Peyer's patch (tissue), 4 donors: ENCODE results near the gene SLC26A11. TPM values are rescaled to one million over a fixed set of nuclear protein-coding genes. Genes with fewer than 3 reads are reported as not detected.

Source experiments
- DNase-seq, 3 donors: peaks; one replicate each; pipeline ENCODE4 v3.0.0-alpha.2; 2017 to 2019
- H3K27ac ChIP-seq, 4 donors: fragments of 200-600 bp; sonication (generic); one replicate each; pipeline ENCODE4 v1.5.1; 2016 to 2019
- H3K27me3 ChIP-seq, 2 donors: fragments of 200-600 bp; sonication (generic); one replicate each; pipeline ENCODE4 v1.5.1; 2019
- H3K36me3 ChIP-seq, 3 donors: fragments of 200-600 bp; sonication (generic); one replicate each; pipeline ENCODE4 v1.5.1; 2016 to 2019
- H3K4me1 ChIP-seq, 4 donors: fragments of 200-600 bp; sonication (generic); one replicate each; pipeline ENCODE4 v1.5.1; 2016 to 2019
- H3K4me3 ChIP-seq, 4 donors: fragments of 200-600 bp; sonication (generic); 1 replicate in 3 of 4; 2 replicates in 1 of 4; pipeline ENCODE4 v1.5.1; 2016 to 2019; ENCODE audit warnings: mild to moderate bottlenecking in 1 of 4
- H3K9me3 ChIP-seq, 4 donors: fragments of 200-600 bp; sonication (generic); one replicate each; pipeline ENCODE4 v1.5.1; 2016 to 2019; ENCODE audit warnings: mild to moderate bottlenecking in 1 of 4
- CTCF ChIP-seq, 6 experiments: fragments of 450-650 bp in 4 of 6; fragments of 200-600 bp in 2 of 6; sonication (generic) in 1 of 6; IDR thresholded peaks; one replicate each; pipeline ENCODE4 v1.5.1; 2017 to 2019; ENCODE audit warnings: antibody characterized with exemption in 6 of 6, mild to moderate bottlenecking in 3 of 6, moderate library complexity in 1 of 6
- POLR2A ChIP-seq, 2 donors: fragments of 450-650 bp; IDR thresholded peaks; one replicate each; pipeline ENCODE4 v1.5.1; 2017; ENCODE audit warnings: antibody characterized with exemption in 2 of 2, mild to moderate bottlenecking in 2 of 2, moderate library complexity in 2 of 2
- total RNA-seq, 4 donors: library from RNA; depleted of rRNA; stranded (reverse); fragments of >200 nt; gene quantifications; one replicate each; pipeline ENCODE4 v1.1.0, GENCODE V29; 2016

The SLC26A11 gene
- total RNA-seq, 4 donors from 2014 or later: 28.1 to 42.9 (median 33.1) TPM

- DNase-seq: no peak
- no peaks in the 10 kb centered on the region for H3K27me3 ChIP-seq
- TF ChIP-seq CTCF (IDR thresholded peaks at IDR 0.05): no peak
- no peak for TF ChIP-seq POLR2A (IDR thresholded peaks at IDR 0.05)
- peaks cover 0 to 10% (median 2%) of the 10 kb centered on the region in 4 donors for H3K4me1 ChIP-seq
- no peak overlapping the region for H3K4me3 ChIP-seq
- no peaks in the 10 kb centered on the region for H3K9me3 ChIP-seq
- no peak overlapping the region for H3K27ac ChIP-seq
- H3K36me3 ChIP-seq: no peaks in the 10 kb centered on the region
These were observed 4.5 kb downstream of the SLC26A11 start for GRCh38 chr17:80224683-80225082.

GRCh38 chr17:80225230-80225629 lies 5.0 kb downstream of the SLC26A11 start:
- TF ChIP-seq CTCF (IDR thresholded peaks at IDR 0.05) (no peak), POLR2A (IDR thresholded peaks at IDR 0.05) (no peak)
- Histone ChIP-seq H3K9me3 (no peaks in the 10 kb centered on the region), H3K36me3 (no peaks in the 10 kb centered on the region), H3K27me3 (no peaks in the 10 kb centered on the region), H3K27ac (no peak overlapping the region), H3K4me3 (no peak overlapping the region), H3K4me1 (peaks cover 0 to 10% (median 2%) of the 10 kb centered on the region in 4 donors)
- DNase-seq: no peak

GRCh38 chr17:80227156-80227555 lies 6.9 kb downstream of the SLC26A11 start:
- Histone ChIP-seq H3K27me3 (no peaks in the 10 kb centered on the region), H3K27ac (no peak overlapping the region), H3K36me3 (peaks cover 0 to 10% (median 0%) of the 10 kb centered on the region in 3 donors), H3K4me3 (no peak overlapping the region), H3K9me3 (peaks cover 0 to 1% (median under 1%) of the 10 kb centered on the region in 4 donors), H3K4me1 (no peaks in the 10 kb centered on the region)
- no peak for TF ChIP-seq CTCF (IDR thresholded peaks at IDR 0.05)
- TF ChIP-seq POLR2A (IDR thresholded peaks at IDR 0.05): no peak
- DNase-seq: no peak

GRCh38 chr17:80227666-80228065 lies 7.4 kb downstream of the SLC26A11 start:
- Histone ChIP-seq H3K4me3 (no peak overlapping the region), H3K27ac (no peak overlapping the region), H3K9me3 (peaks cover 0 to 6% (median 2%) of the 10 kb centered on the region in 4 donors), H3K36me3 (peaks cover 0 to 14% (median 0%) of the 10 kb centered on the region in 3 donors), H3K4me1 (no peaks in the 10 kb centered on the region), H3K27me3 (no peaks in the 10 kb centered on the region)
- TF ChIP-seq POLR2A (IDR thresholded peaks at IDR 0.05): no peak
- TF ChIP-seq CTCF (IDR thresholded peaks at IDR 0.05): no peak
- no peak for DNase-seq

- no peak for DNase-seq
- peaks cover 0 to 14% (median 0%) of the 10 kb centered on the region in 3 donors for H3K36me3 ChIP-seq
- H3K27me3 ChIP-seq: no peaks in the 10 kb centered on the region
- H3K4me1 ChIP-seq: no peaks in the 10 kb centered on the region
- no peak overlapping the region for H3K27ac ChIP-seq
- TF ChIP-seq POLR2A (IDR thresholded peaks at IDR 0.05) (no peak), CTCF (IDR thresholded peaks at IDR 0.05) (no peak)
- peaks cover 0 to 12% (median 4%) of the 10 kb centered on the region in 4 donors for H3K9me3 ChIP-seq
- no peak overlapping the region for H3K4me3 ChIP-seq
These were observed 8.2 kb downstream of the SLC26A11 start for GRCh38 chr17:80228477-80228876.

GRCh38 chr17:80229011-80229410 lies 8.8 kb downstream of the SLC26A11 start:
- H3K9me3 ChIP-seq: peaks cover 0 to 12% (median 4%) of the 10 kb centered on the region in 4 donors
- no peak overlapping the region for H3K4me3 ChIP-seq
- H3K27ac ChIP-seq: no peak overlapping the region
- H3K27me3 ChIP-seq: no peaks in the 10 kb centered on the region
- no peak for TF ChIP-seq CTCF (IDR thresholded peaks at IDR 0.05)
- no peak for TF ChIP-seq POLR2A (IDR thresholded peaks at IDR 0.05)
- no peaks in the 10 kb centered on the region for H3K4me1 ChIP-seq
- H3K36me3 ChIP-seq: peaks cover 0 to 14% (median 0%) of the 10 kb centered on the region in 3 donors
- peak in 1 of 3 donors; percentile 7 for DNase-seq
